Nephron (organoid): ENCODE data around the gene ACRBP.

Experiments
- H3K27ac Mint-ChIP-seq, 3 experiments: 2 replicates each; pipeline ENCODE4 v1.8.0; 2020; ENCODE audit warnings: mixed read lengths in 3 of 3, mild to moderate bottlenecking in 2 of 3, moderate library complexity in 1 of 3
- H3K27me3 Mint-ChIP-seq: 2 replicates; pipeline ENCODE4 v1.8.0; 2021; ENCODE audit warnings: low read depth, mild to moderate bottlenecking, moderate library complexity, mixed read lengths
- H3K36me3 Mint-ChIP-seq: 2 replicates; pipeline ENCODE4 v1.8.0; 2020; ENCODE audit warnings: low read depth, mixed read lengths
- H3K4me1 Mint-ChIP-seq: 2 replicates; pipeline ENCODE4 v1.8.0; 2020; ENCODE audit warnings: mixed read lengths
- H3K4me3 Mint-ChIP-seq, 3 experiments: 2 replicates each; pipeline ENCODE4 v1.8.0; 2020; ENCODE audit warnings: mild to moderate bottlenecking in 3 of 3, mixed read lengths in 3 of 3, moderate library complexity in 2 of 3
- H3K9me3 Mint-ChIP-seq: 2 replicates; pipeline ENCODE4 v1.8.0; 2020; ENCODE audit warnings: mixed read lengths
- CTCF ChIP-seq, 3 experiments: fragments of 200-600 bp; sonication (generic); IDR thresholded peaks; one replicate each; pipeline ENCODE4 v1.5.0; 2021; ENCODE audit warnings: antibody characterized with exemption in 3 of 3; ENCODE audit not compliant: unreplicated experiment in 3 of 3

The ACRBP gene

GRCh38 chr12:6691473-6691872, 44.2 kb upstream of the ACRBP start:
- Mint-ChIP-seq H3K4me1 (peaks cover 39% of the 10 kb centered on the region), H3K9me3 (no peaks in the 10 kb centered on the region), H3K4me3 (peak overlapping the region; percentile 94 to 97 (median 97)), H3K27ac (no peak overlapping the region), H3K36me3 (peaks cover 10% of the 10 kb centered on the region), H3K27me3 (no peaks in the 10 kb centered on the region)
- TF ChIP-seq CTCF (IDR thresholded peaks at IDR 0.05; ENCODE audit: unreplicated experiment in 3 of 3): no peak

GRCh38 chr12:6688999-6689882, 42.0 kb upstream of the ACRBP start, which contains the start of gene ZNF384:
Gene ZNF384 (minus strand): TSS chr12:6689375. CDS start chr12:6679520, 9,855 bp downstream.
- Mint-ChIP-seq H3K36me3 (peaks cover 12% of the 10 kb centered on the region), H3K27ac (peak within 1 kb of the TSS; percentile 97 to 99 (median 99)), H3K4me3 (peak within 1 kb of the TSS; percentile 94 to 97 (median 97)), H3K4me1 (peaks cover 49% of the 10 kb centered on the region), H3K9me3 (no peaks in the 10 kb centered on the region), H3K27me3 (no peaks in the 10 kb centered on the region)
- TF ChIP-seq CTCF (IDR thresholded peaks at IDR 0.05; ENCODE audit: unreplicated experiment in 3 of 3): peak in 1 of 3 experiments; percentile 17

DNA sequence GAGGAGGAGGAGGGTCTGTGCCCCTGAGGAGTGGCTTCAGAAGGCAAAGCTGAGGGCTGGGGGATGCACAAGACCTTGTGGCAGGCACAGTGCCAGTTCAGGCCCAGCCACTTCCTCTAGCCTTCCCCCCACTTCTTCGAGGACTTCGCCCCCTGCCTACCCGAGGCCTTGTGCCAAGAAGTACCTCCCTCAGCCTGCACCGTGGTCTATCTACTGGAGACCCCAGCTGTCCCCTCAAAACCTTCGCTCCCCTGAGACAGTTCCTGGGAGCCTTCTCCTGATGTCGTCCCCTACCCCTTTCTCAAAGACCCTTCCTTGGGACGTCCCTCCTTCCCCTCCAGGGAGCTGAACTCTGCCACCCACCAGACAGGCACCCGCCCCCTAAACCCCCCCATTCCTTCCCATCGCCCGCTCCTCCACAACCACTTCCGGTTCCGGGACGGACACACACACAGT, 41.3 kb upstream of the ACRBP start:
- H3K27me3 Mint-ChIP-seq: no peaks in the 10 kb centered on the region
- H3K9me3 Mint-ChIP-seq: no peaks in the 10 kb centered on the region
- peak overlapping the region; percentile 94 to 97 (median 97) for H3K4me3 Mint-ChIP-seq

DNA sequence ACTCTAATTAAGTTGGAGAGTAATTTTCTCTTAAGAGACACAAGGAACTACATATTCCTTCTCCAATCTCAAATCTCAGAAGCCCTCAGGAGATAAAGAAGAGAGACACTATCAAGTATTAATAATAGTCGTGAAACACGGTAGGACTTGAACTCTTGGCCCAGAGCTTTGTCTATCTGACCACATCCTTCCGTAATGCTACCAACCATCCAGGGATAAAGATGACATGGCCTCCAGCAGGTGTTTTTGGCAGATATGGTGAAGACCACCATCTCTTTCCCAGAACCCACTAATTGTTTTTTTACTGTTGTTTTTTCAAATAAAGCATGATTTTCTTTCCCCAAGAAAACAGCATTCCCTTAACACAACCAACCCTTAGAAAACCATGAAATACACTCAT, 38.6 kb upstream of the ACRBP start:
- H3K27ac Mint-ChIP-seq: no peak overlapping the region
- no peaks in the 10 kb centered on the region for H3K27me3 Mint-ChIP-seq
- H3K4me3 Mint-ChIP-seq: peak overlapping the region in 1 of 3 experiments; percentile 38
- TF ChIP-seq CTCF (IDR thresholded peaks at IDR 0.05; ENCODE audit: unreplicated experiment in 3 of 3): no peak
- peaks cover 24% of the 10 kb centered on the region for H3K36me3 Mint-ChIP-seq
- H3K9me3 Mint-ChIP-seq: no peaks in the 10 kb centered on the region
- H3K4me1 Mint-ChIP-seq: peaks cover 44% of the 10 kb centered on the region

More for the DNA sequence above, 41.3 kb upstream of the ACRBP start:
- TF ChIP-seq CTCF (IDR thresholded peaks at IDR 0.05; ENCODE audit: unreplicated experiment in 3 of 3): no peak
- peak overlapping the region; percentile 97 to 99 (median 99) for H3K27ac Mint-ChIP-seq
- peaks cover 49% of the 10 kb centered on the region for H3K4me1 Mint-ChIP-seq
- H3K36me3 Mint-ChIP-seq: peaks cover 12% of the 10 kb centered on the region

DNA sequence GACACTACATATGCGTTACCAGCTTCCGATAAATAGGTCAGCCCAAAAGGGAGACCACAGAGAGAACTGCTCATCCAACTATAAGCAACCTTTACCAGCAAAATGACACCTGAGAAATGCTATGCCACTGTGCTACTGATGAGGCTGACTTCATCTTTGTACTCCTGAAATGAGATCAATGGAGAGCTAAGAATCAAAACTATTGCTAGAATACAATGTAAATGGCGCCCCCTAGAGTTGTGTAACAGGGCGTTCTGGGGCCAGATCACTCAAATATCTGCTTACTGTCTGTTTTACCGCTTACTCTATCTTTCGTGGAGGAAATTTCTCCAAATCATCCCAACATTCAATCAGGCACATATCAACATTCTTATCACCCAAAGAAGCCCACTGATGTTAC, 37.4 kb upstream of the ACRBP start:
- Mint-ChIP-seq H3K27me3 (no peaks in the 10 kb centered on the region), H3K4me3 (peak overlapping the region in 1 of 3 experiments; percentile 24), H3K27ac (peak overlapping the region in 2 of 3 experiments; percentile 4 to 10), H3K4me1 (peaks cover 36% of the 10 kb centered on the region), H3K36me3 (peaks cover 26% of the 10 kb centered on the region), H3K9me3 (no peaks in the 10 kb centered on the region)
- peak; percentile 32 to 53 (median 47) for TF ChIP-seq CTCF (IDR thresholded peaks at IDR 0.05; ENCODE audit: unreplicated experiment in 3 of 3)
